ENCODE results near the gene SETD2. TPM values are rescaled to one million over a fixed set of nuclear protein-coding genes. Genes with fewer than 3 reads are reported as not detected.

SETD2 gene
- total RNA-seq, 1 experiment from 2014 or later = 47.7 TPM

DNA sequence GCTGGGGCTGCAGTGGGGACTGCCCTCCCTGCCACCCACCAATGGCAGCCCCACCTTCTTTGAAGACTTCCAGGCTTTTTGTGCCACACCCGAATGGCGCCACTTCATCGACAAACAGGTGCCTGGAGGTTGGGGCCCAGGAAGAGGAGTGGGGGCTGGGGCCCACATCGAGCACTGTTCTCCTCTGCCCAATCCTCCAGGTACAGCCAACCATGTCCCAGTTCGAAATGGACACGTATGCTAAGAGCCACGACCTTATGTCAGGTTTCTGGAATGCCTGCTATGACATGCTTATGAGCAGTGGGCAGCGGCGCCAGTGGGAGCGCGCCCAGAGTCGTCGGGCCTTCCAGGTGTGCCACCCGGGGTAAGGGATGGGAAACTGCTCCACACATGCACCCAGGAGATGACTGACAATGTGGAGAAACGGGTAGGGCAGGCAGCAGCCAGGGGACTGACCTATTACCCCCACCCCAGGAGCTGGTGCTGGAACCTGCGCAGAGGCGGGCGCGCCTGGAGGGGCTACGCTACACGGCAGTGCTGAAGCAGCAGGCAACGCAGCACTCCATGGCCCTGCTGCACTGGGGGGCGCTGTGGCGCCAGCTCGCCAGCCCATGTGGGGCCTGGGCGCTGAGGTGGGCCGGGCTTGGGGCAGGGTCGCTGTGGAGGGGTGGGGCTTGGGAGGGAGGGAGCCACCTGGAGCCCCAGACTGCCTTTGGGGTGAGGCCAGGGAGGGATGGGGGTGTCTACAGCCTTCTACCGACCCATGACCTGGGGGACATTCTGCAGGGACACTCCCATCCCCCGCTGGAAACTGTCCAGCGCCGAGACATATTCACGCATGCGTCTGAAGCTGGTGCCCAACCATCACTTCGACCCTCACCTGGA is 161.5 kb downstream of the SETD2 start:
- no peak for DNase-seq
- Histone ChIP-seq H3K27me3 (ENCODE audit: insufficient read depth, low read depth) (no peaks in the 10 kb centered on the region), H3K36me3 (ENCODE audit: low read depth) (no peaks in the 10 kb centered on the region), H3K4me3 (no peak overlapping the region), H2AFZ (no peak overlapping the region), H3K79me2 (ENCODE audit: low read depth) (no peaks in the 10 kb centered on the region), H3K27ac (no peak overlapping the region), H3K9me3 (ENCODE audit: insufficient read depth, low read depth) (no peaks in the 10 kb centered on the region), H4K20me1 (ENCODE audit: insufficient read depth) (no peaks in the 10 kb centered on the region), H3K4me2 (no peak overlapping the region), H3K4me1 (replicated peaks; ENCODE audit: insufficient read depth) (no peaks in the 10 kb centered on the region), H3K9me2 (ENCODE audit: insufficient read depth) (no peaks in the 10 kb centered on the region), H3F3A (ENCODE audit: insufficient read depth, low read depth) (no peaks in the 10 kb centered on the region)
- no TSS peak for BruUV-seq (replicated peaks)
- no peak for TF ChIP-seq CTCF (conservative IDR thresholded peaks at IDR 0.05)
- TF ChIP-seq EZH2 (IDR thresholded peaks at IDR 0.05; ENCODE audit: low read depth) = no peak
- intact Hi-C loops (cut with micrococcal nuclease; ENCODE audit: unreplicated experiment) = no loop called here
- ChIA-PET CTCF (no interaction called here), POLR2A (ENCODE audit: unreplicated experiment) (no interaction called here)

GRCh38 chr3:47001731-47002170 is 162.2 kb downstream of the SETD2 start:
- TF ChIP-seq EZH2 (IDR thresholded peaks at IDR 0.05; ENCODE audit: low read depth) = no peak
- no peak for TF ChIP-seq CTCF (conservative IDR thresholded peaks at IDR 0.05)
- H3K27ac ChIP-seq = no peak overlapping the region
- no peaks in the 10 kb centered on the region for H3K27me3 ChIP-seq (ENCODE audit: insufficient read depth, low read depth)
- ChIA-PET POLR2A (ENCODE audit: unreplicated experiment) (no interaction called here), CTCF (no interaction called here)
- no peaks in the 10 kb centered on the region for H3K9me2 ChIP-seq (ENCODE audit: insufficient read depth)
- no peaks in the 10 kb centered on the region for H3K79me2 ChIP-seq (ENCODE audit: low read depth)
- no peaks in the 10 kb centered on the region for H4K20me1 ChIP-seq (ENCODE audit: insufficient read depth)
- intact Hi-C loops (cut with micrococcal nuclease; ENCODE audit: unreplicated experiment) = no loop called here
- no peak overlapping the region for H3K4me2 ChIP-seq
- no TSS peak for BruUV-seq (replicated peaks)
- no peak overlapping the region for H3K4me3 ChIP-seq
- no peak for DNase-seq
- H3K4me1 ChIP-seq (replicated peaks; ENCODE audit: insufficient read depth) = no peaks in the 10 kb centered on the region
- no peaks in the 10 kb centered on the region for H3K9me3 ChIP-seq (ENCODE audit: insufficient read depth, low read depth)
- H3F3A ChIP-seq (ENCODE audit: insufficient read depth, low read depth) = no peaks in the 10 kb centered on the region
- H3K36me3 ChIP-seq (ENCODE audit: low read depth) = no peaks in the 10 kb centered on the region
- no peak overlapping the region for H2AFZ ChIP-seq

- Histone ChIP-seq H3K27me3 (ENCODE audit: insufficient read depth, low read depth) (no peaks in the 10 kb centered on the region), H2AFZ (no peak overlapping the region), H3K27ac (no peak overlapping the region), H3K9me3 (ENCODE audit: insufficient read depth, low read depth) (no peaks in the 10 kb centered on the region), H3F3A (ENCODE audit: insufficient read depth, low read depth) (no peaks in the 10 kb centered on the region), H3K4me1 (replicated peaks; ENCODE audit: insufficient read depth) (no peaks in the 10 kb centered on the region), H3K36me3 (ENCODE audit: low read depth) (no peaks in the 10 kb centered on the region), H3K9me2 (ENCODE audit: insufficient read depth) (no peaks in the 10 kb centered on the region), H3K79me2 (ENCODE audit: low read depth) (no peaks in the 10 kb centered on the region), H3K4me2 (no peak overlapping the region), H3K4me3 (no peak overlapping the region), H4K20me1 (ENCODE audit: insufficient read depth) (no peaks in the 10 kb centered on the region)
- BruUV-seq (replicated peaks) = no TSS peak
- TF ChIP-seq CTCF (conservative IDR thresholded peaks at IDR 0.05) = no peak
- no peak for TF ChIP-seq EZH2 (IDR thresholded peaks at IDR 0.05; ENCODE audit: low read depth)
- CTCF ChIA-PET = no interaction called here
- intact Hi-C loops (cut with micrococcal nuclease; ENCODE audit: unreplicated experiment) = no loop called here
- no peak for DNase-seq
- POLR2A ChIA-PET (ENCODE audit: unreplicated experiment) = no interaction called here
Measured at GRCh38 chr3:47000922-47001730, 162.8 kb downstream of the SETD2 start.

All from PC-9 (cell line).